HG03575 (cell line): ENCODE measurements around the gene WNT16.

Experiments used
- ATAC-seq: cut with Tn5 transposase; IDR thresholded peaks from one replicate; pipeline ENCODE4 v1.9.1; 2021; ENCODE audit not compliant: unreplicated experiment, insufficient number of reproducible peaks, low FRiP score; ENCODE audit errors: extremely low read depth

The WNT16 gene

GRCh38 chr7:121383235-121383910 is 54.6 kb downstream of the WNT16 start:
- ATAC-seq: no peak

- no peak for ATAC-seq
These were observed 55.5 kb downstream of the WNT16 start for GRCh38 chr7:121384265-121384664.

GRCh38 chr7:121385056-121385799 is 56.4 kb downstream of the WNT16 start:
- ATAC-seq: no peak

- peak; percentile 93 for ATAC-seq
These were observed 57.0 kb downstream of the WNT16 start for GRCh38 chr7:121385800-121386179.

- no peak for ATAC-seq
These were observed 60.1 kb downstream of the WNT16 start for GRCh38 chr7:121388950-121389349.

GRCh38 chr7:121390109-121390508 is 61.3 kb downstream of the WNT16 start:
- ATAC-seq: no peak

GRCh38 chr7:121390617-121391016 is 61.8 kb downstream of the WNT16 start:
- no peak for ATAC-seq
